Neural crest cell (in vitro differentiated cells): ENCODE data around the gene SLC17A9. TPM values are rescaled to one million over a fixed set of nuclear protein-coding genes. Genes with fewer than 3 reads are reported as not detected.

Experiments
- DNase-seq: peaks from one replicate; pipeline ENCODE4 v3.0.0; 2021; ENCODE audit warnings: low read depth, mixed read lengths, low spot score
- H3K27ac Mint-ChIP-seq: one replicate; pipeline ENCODE4 v1.8.0; 2021; ENCODE audit warnings: mild to moderate bottlenecking, mixed read lengths; ENCODE audit not compliant: unreplicated experiment
- H3K27me3 Mint-ChIP-seq: 2 replicates; pipeline ENCODE4 v1.8.0; 2021; ENCODE audit warnings: low read depth, mild to moderate bottlenecking, mixed read lengths
- H3K36me3 Mint-ChIP-seq: 2 replicates; pipeline ENCODE4 v1.8.0; 2021; ENCODE audit warnings: low read depth, mild to moderate bottlenecking, mixed read lengths
- H3K4me1 Mint-ChIP-seq: 2 replicates; pipeline ENCODE4 v1.8.0; 2021; ENCODE audit warnings: mixed read lengths
- H3K4me3 Mint-ChIP-seq: one replicate; pipeline ENCODE4 v1.8.0; 2021; ENCODE audit warnings: mild to moderate bottlenecking, mixed read lengths
- H3K9me3 Mint-ChIP-seq: 2 replicates; pipeline ENCODE4 v1.8.0; 2021; ENCODE audit warnings: mixed read lengths
- CTCF ChIP-seq: fragments of 200-600 bp; sonication (generic); conservative IDR thresholded peaks from 2 replicates; pipeline ENCODE4 v1.5.0; 2021; ENCODE audit warnings: antibody characterized with exemption, mild to moderate bottlenecking
- total RNA-seq: library from RNA; stranded (reverse); gene quantifications from 2 replicates; pipeline ENCODE4 v1.2.1, GENCODE V29; 2021

Gene SLC17A9
- total RNA-seq, 1 donor from 2014 or later = 1.2 TPM

GRCh38 chr20:62962221-62962879 is 9.8 kb downstream of the SLC17A9 start:
- H3K27me3 Mint-ChIP-seq = no peaks in the 10 kb centered on the region
- no peak overlapping the region for H3K27ac Mint-ChIP-seq
- H3K4me1 Mint-ChIP-seq = no peaks in the 10 kb centered on the region
- no peak for TF ChIP-seq CTCF
- H3K9me3 Mint-ChIP-seq = no peaks in the 10 kb centered on the region
- H3K4me3 Mint-ChIP-seq = no peak overlapping the region
- H3K36me3 Mint-ChIP-seq = no peaks in the 10 kb centered on the region
- no peak for DNase-seq

- Mint-ChIP-seq H3K9me3 (no peaks in the 10 kb centered on the region), H3K4me3 (no peak overlapping the region), H3K4me1 (no peaks in the 10 kb centered on the region), H3K27me3 (no peaks in the 10 kb centered on the region), H3K27ac (no peak overlapping the region), H3K36me3 (no peaks in the 10 kb centered on the region)
- no peak for TF ChIP-seq CTCF
- no peak for DNase-seq
Observed at GRCh38 chr20:62962891-62963613, 10.5 kb downstream of the SLC17A9 start.

GRCh38 chr20:62963614-62964397 is 11.3 kb downstream of the SLC17A9 start:
- H3K27me3 Mint-ChIP-seq = no peaks in the 10 kb centered on the region
- DNase-seq = no peak
- no peak overlapping the region for H3K4me3 Mint-ChIP-seq
- H3K4me1 Mint-ChIP-seq = no peaks in the 10 kb centered on the region
- H3K9me3 Mint-ChIP-seq = no peaks in the 10 kb centered on the region
- TF ChIP-seq CTCF = no peak
- no peaks in the 10 kb centered on the region for H3K36me3 Mint-ChIP-seq
- no peak overlapping the region for H3K27ac Mint-ChIP-seq

- Mint-ChIP-seq H3K27ac (no peak overlapping the region), H3K9me3 (no peaks in the 10 kb centered on the region), H3K27me3 (no peaks in the 10 kb centered on the region), H3K4me3 (no peak overlapping the region), H3K36me3 (no peaks in the 10 kb centered on the region), H3K4me1 (no peaks in the 10 kb centered on the region)
- DNase-seq = no peak
- TF ChIP-seq CTCF = no peak
Observed at GRCh38 chr20:62964700-62965099, 12.2 kb downstream of the SLC17A9 start.

GRCh38 chr20:62965363-62965771 is 12.9 kb downstream of the SLC17A9 start:
- Mint-ChIP-seq H3K27ac (no peak overlapping the region), H3K36me3 (no peaks in the 10 kb centered on the region), H3K9me3 (no peaks in the 10 kb centered on the region), H3K4me1 (no peaks in the 10 kb centered on the region), H3K27me3 (peaks cover 2% of the 10 kb centered on the region), H3K4me3 (no peak overlapping the region)
- DNase-seq = no peak
- TF ChIP-seq CTCF = no peak
